ENCODE data around the gene ABLIM1. TPM values are rescaled to one million over a fixed set of nuclear protein-coding genes. Genes with fewer than 3 reads are reported as not detected.
A peak's percentile ranks its signal among the peaks of the same experiment; 100 is the strongest.

ABLIM1 gene
- total and polyA plus RNA-seq, 2 of the 13 experiments (the other 11 are each of a cell fraction or from before 2014, with no cell fraction given), result 59.4 to 92.7 TPM

- peak; percentile 31 for TF ChIP-seq ZNF501 (CRISPR knock-in tag; IDR thresholded peaks at IDR 0.05)
- peak; percentile 18; the same call in 1 of the 2 replicates for TF ChIP-seq CTCF (CRISPR knock-in tag; IDR thresholded peaks at IDR 0.05)
- no peak for TF ChIP-seq MBD4 (IDR thresholded peaks at IDR 0.05; ENCODE audit: borderline replicate concordance, low read length)
- TF ChIP-seq RCOR2 (CRISPR knock-in tag; IDR thresholded peaks at IDR 0.05), result no peak
- TF ChIP-seq HNRNPH1 (optimal IDR thresholded peaks at IDR 0.05; ENCODE audit: low read depth, low read length), result no peak
- TF ChIP-seq ZNF883 (CRISPR knock-in tag; IDR thresholded peaks at IDR 0.05; ENCODE audit: not compliant biosample characterization), result no peak
- TF ChIP-seq GMEB2 (CRISPR knock-in tag; IDR thresholded peaks at IDR 0.05; ENCODE audit: low read depth), result no peak
- no peak for TF ChIP-seq ZMAT3 (CRISPR knock-in tag; conservative IDR thresholded peaks at IDR 0.05)
- TF ChIP-seq BHLHE40 (IDR thresholded peaks at IDR 0.05; ENCODE audit: low read length), result no peak
- 0 out of 2 replicates have a peak, but pooled peaks have one; percentile 39 for TF ChIP-seq ZNF121 (CRISPR knock-in tag; IDR thresholded peaks at IDR 0.05)
- TF ChIP-seq ZNF691 (CRISPR knock-in tag; IDR thresholded peaks at IDR 0.05; ENCODE audit: borderline replicate concordance, low read depth), result no peak; the same call in 1 of the 2 replicates
- 0 out of 2 replicates have a peak, but pooled peaks have one; percentile 25 for TF ChIP-seq MTA1 (CRISPR knock-in tag; IDR thresholded peaks at IDR 0.05; ENCODE audit: borderline replicate concordance)
- no peak for TF ChIP-seq ZFY (CRISPR knock-in tag; IDR thresholded peaks at IDR 0.05)
- no peak for TF ChIP-seq SOX13 (IDR thresholded peaks at IDR 0.05)
- no peak for TF ChIP-seq SOX13 (CRISPR knock-in tag; conservative IDR thresholded peaks at IDR 0.05 in 1 of 2, IDR thresholded peaks at IDR 0.05 in 1 of 2)
- no peak for TF ChIP-seq ATF7 (IDR thresholded peaks at IDR 0.05)
- TF ChIP-seq ATF7 (CRISPR knock-in tag; IDR thresholded peaks at IDR 0.05), result no peak
- no peak for TF ChIP-seq NCOR1 (IDR thresholded peaks at IDR 0.05; ENCODE audit: borderline replicate concordance, low read length)
- TF ChIP-seq ZNF570 (CRISPR knock-in tag; IDR thresholded peaks at IDR 0.05; ENCODE audit: borderline replicate concordance), result no peak
- TF ChIP-seq ZNF780A (CRISPR knock-in tag; IDR thresholded peaks at IDR 0.05), result no peak
- no peak for TF ChIP-seq RBM22 (optimal IDR thresholded peaks at IDR 0.05; ENCODE audit: low read length)
- no peak for TF ChIP-seq MXI1 (IDR thresholded peaks at IDR 0.05; ENCODE audit: borderline replicate concordance, low read depth, low read length)
- peak; percentile 43; the same call in 1 of the 2 replicates for TF ChIP-seq HDAC1 (CRISPR knock-in tag; IDR thresholded peaks at IDR 0.05)
- no peak for TF ChIP-seq EHMT2 (IDR thresholded peaks at IDR 0.05; ENCODE audit: borderline replicate concordance, low read depth, low read length)
- no peak for TF ChIP-seq ZNF180 (CRISPR knock-in tag; IDR thresholded peaks at IDR 0.05; ENCODE audit: borderline replicate concordance, low read depth)
- TF ChIP-seq ZNF274 (CRISPR knock-in tag; IDR thresholded peaks at IDR 0.05), result no peak
- 0 out of 2 replicates have a peak, but pooled peaks have one; percentile 32 for TF ChIP-seq ZNF441 (CRISPR knock-in tag; IDR thresholded peaks at IDR 0.05; ENCODE audit: borderline replicate concordance)
- no peak for TF ChIP-seq ZNF232 (CRISPR knock-in tag; IDR thresholded peaks at IDR 0.05; ENCODE audit: borderline replicate concordance)
Measured at GRCh38 chr10:114631666-114632417, 26.2 kb downstream of the ABLIM1 start (continued).

Measured in HepG2 (cell line).